ENCODE measurements around the gene TRAF7. TPM values are rescaled to one million over a fixed set of nuclear protein-coding genes. Genes with fewer than 3 reads are reported as not detected.
A peak's percentile ranks its signal among the peaks of the same experiment; 100 is the strongest.

The TRAF7 gene
- total and polyA plus RNA-seq, 2 of the 8 experiments (the other 6 are each of a cell fraction or from before 2014, with no cell fraction given) = 96.8 to 148 TPM

DNA sequence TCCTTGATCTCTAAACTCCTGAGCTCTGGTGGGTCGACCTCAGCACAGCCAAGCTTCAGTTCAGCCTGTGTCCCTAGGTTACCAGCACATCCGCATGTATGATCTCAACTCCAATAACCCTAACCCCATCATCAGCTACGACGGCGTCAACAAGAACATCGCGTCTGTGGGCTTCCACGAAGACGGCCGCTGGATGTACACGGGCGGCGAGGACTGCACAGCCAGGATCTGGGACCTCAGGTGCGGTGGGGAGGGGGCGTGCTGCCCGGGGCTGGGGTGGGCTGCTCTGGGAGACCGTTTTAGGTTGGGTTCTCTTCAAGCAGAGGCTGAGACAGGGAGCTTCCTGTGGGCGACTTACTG is 50.8 kb downstream of the TRAF7 start:
- H2BK5ac ChIP-seq (ENCODE audit: low read depth, low read length) = peak overlapping the region; percentile 97; the same call in 1 of the 2 replicates
- DNase-seq (ENCODE audit: low read depth in 1 of 2, low spot score in 2 of 2) = no peak
- H3K23me2 ChIP-seq (ENCODE audit: low read depth, low read length) = peaks cover 11% of the 10 kb centered on the region; the same call in 1 of the 2 replicates
- H3K9me3 ChIP-seq (ENCODE audit: insufficient read depth in 2 of 2, low read depth in 1 of 2, low read length in 1 of 2) = no peaks in the 10 kb centered on the region
- 0 out of 2 replicates have a peak overlapping the region, but pooled peaks have one; percentile 39 for H2BK12ac ChIP-seq (ENCODE audit: low read depth, low read length)
- POLR2A ChIA-PET (ENCODE audit: partially characterized antibody) = interaction anchor here (0.7 to 15.1 kb wide), 12 partner anchors 9 to 53 kb away, joined by 3 to 156 read pairs (median 4); partner anchors contain the start of genes CASKIN1, ECI1, PGP and TRAF7
- peaks cover 0 to 7% of the 10 kb centered on the region in 2 experiments; a peak in 1 of 4 replicates for H3K79me2 ChIP-seq (ENCODE audit: control insufficient read depth in 1 of 2, insufficient read depth in 2 of 2, low read length in 2 of 2)
- 0 out of 2 replicates have a peak, but pooled peaks have one; percentile 7 for TF ChIP-seq POLR2AphosphoS5 (IDR thresholded peaks at IDR 0.05; ENCODE audit: low read depth, low read length)
- no peak for TF ChIP-seq BACH1 (IDR thresholded peaks at IDR 0.05; ENCODE audit: low read length)
- H3K27ac ChIP-seq (ENCODE audit: low read depth, low read length) = no peak overlapping the region
- peak overlapping the region; percentile 93; the same call in 1 of the 2 replicates for H2AK5ac ChIP-seq (ENCODE audit: low read depth, low read length)
- no peak overlapping the region for H4K5ac ChIP-seq (ENCODE audit: insufficient read length, low read depth, low read length)
- CTCF ChIA-PET (ENCODE audit: partially characterized antibody) = interaction anchor here (0.7 to 1.4 kb wide), 4 partner anchors 11 to 727 kb away, joined by 3 to 4 read pairs (median 3); no protein-coding TSS in a partner anchor
- no peak overlapping the region for H3K4ac ChIP-seq (replicated peaks; ENCODE audit: insufficient read length, low read depth, low read length)
- peaks cover 0 to 16% of the 10 kb centered on the region in 2 experiments for H4K20me1 ChIP-seq (replicated peaks in 1 of 2; ENCODE audit: control insufficient read depth in 1 of 2, insufficient read depth in 2 of 2, low read length in 2 of 2)
- H3K4me1 ChIP-seq (replicated peaks in 1 of 4; ENCODE audit: control insufficient read depth in 3 of 4, insufficient read depth in 4 of 4, low read length in 3 of 4) = peaks cover 0 to 17% (median 9%) of the 10 kb centered on the region in 4 experiments; a peak in 6 of 7 replicates
- H2AFZ ChIP-seq (ENCODE audit: low read length) = no peak overlapping the region
- H4K8ac ChIP-seq (ENCODE audit: extremely low read depth, insufficient read depth, low read length) = peak overlapping the region; percentile 64
- 93% methylated on average over 14 of the region's 18 CpGs; no CpG with 5 or more reads in 1 of the 2 experiments for WGBS, 2 experiments (ENCODE audit: extremely low coverage in 1 of 2, insufficient coverage in 1 of 2, insufficient read length in 1 of 2, insufficient replicate concordance in 2 of 2, low coverage in 1 of 2, low lambda C conversion rate in 2 of 2, missing lambda C conversion rate in 1 of 2)
- H3K18ac ChIP-seq (ENCODE audit: extremely low read depth, low read length) = no peak overlapping the region
- no peak overlapping the region for H2BK120ac ChIP-seq (replicated peaks; ENCODE audit: low read depth, low read length)
- FAIRE-seq = no peak
- peak overlapping the region; percentile 87 to 91 for H3K4me2 ChIP-seq (ENCODE audit: insufficient read depth in 1 of 2, low read depth in 2 of 2, low read length in 2 of 2)
- no peak overlapping the region for H4K91ac ChIP-seq (replicated peaks; ENCODE audit: insufficient read length, low read length)
- 0 out of 2 replicates have a peak overlapping the region, but pooled peaks have one; percentile 88 for H2BK15ac ChIP-seq (ENCODE audit: low read length)
- no peaks in the 10 kb centered on the region; a peak in 1 of 7 replicates for H3K27me3 ChIP-seq (replicated peaks in 1 of 4; ENCODE audit: control insufficient read depth in 3 of 4, extremely low read depth in 1 of 4, insufficient read depth in 3 of 4, low read length in 3 of 4)
- H3K4me3 ChIP-seq (ENCODE audit: extremely low read depth in 1 of 4, insufficient read depth in 2 of 4, low read depth in 3 of 4, low read length in 4 of 4) = peak overlapping the region; percentile 78 to 97 (median 92); a peak in 6 of 8 replicates
- no peak overlapping the region for H3K23ac ChIP-seq (ENCODE audit: insufficient read length)
- H3K14ac ChIP-seq (ENCODE audit: insufficient read length) = no peak overlapping the region
- peaks cover 6% of the 10 kb centered on the region for H3K79me1 ChIP-seq (ENCODE audit: low read depth, low read length)
- H3K56ac ChIP-seq (replicated peaks; ENCODE audit: insufficient read length, low read depth, low read length) = no peak overlapping the region
- peak overlapping the region in 3 of 4 experiments; percentile 1 to 94 (median 57); a peak in 2 of 7 replicates for H3K9ac ChIP-seq (replicated peaks in 1 of 4; ENCODE audit: extremely low read depth in 1 of 4, low read depth in 3 of 4, low read length in 3 of 4)
- peaks cover 4 to 34% (median 12%) of the 10 kb centered on the region in 4 experiments; a peak in 6 of 8 replicates for H3K36me3 ChIP-seq (ENCODE audit: control insufficient read depth in 2 of 4, insufficient read depth in 4 of 4, low read length in 3 of 4)
- peak overlapping the region; percentile 80; the same call in 1 of the 2 replicates for H2BK20ac ChIP-seq (ENCODE audit: low read length)
